HEK293 (cell line): ENCODE data around the gene SMARCD3.

Experiments used
- ATF2 ChIP-seq: fragments of 450-650 bp; formaldehyde crosslinking; IDR thresholded peaks from 2 replicates; pipeline ENCODE4 v1.5.1; 2016; ENCODE audit warnings: missing biosample characterization, missing genetic modification characterization, low read depth
- CTCF ChIP-seq: fragments of 450-650 bp; formaldehyde crosslinking; IDR thresholded peaks from 2 replicates; pipeline ENCODE4 v1.5.1; 2016; ENCODE audit warnings: missing biosample characterization, missing genetic modification characterization
- HOXA7 ChIP-seq: sonication (generic); formaldehyde crosslinking; IDR thresholded peaks from 2 replicates; pipeline ENCODE4 v1.8.1; 2022; ENCODE audit warnings: missing genetic modification reagents, borderline replicate concordance
- KLF9 ChIP-seq: fragments of 450-650 bp; formaldehyde crosslinking; IDR thresholded peaks from 2 replicates; pipeline ENCODE4 v1.5.1; 2016; ENCODE audit warnings: missing biosample characterization, missing genetic modification characterization, low read depth
- ZBTB17 ChIP-seq: fragments of 450-650 bp; formaldehyde crosslinking; IDR thresholded peaks from 2 replicates; pipeline ENCODE4 v1.5.1; 2016; ENCODE audit warnings: missing biosample characterization, missing genetic modification characterization
- ZNF335 ChIP-seq: fragments of 450-650 bp; formaldehyde crosslinking; conservative IDR thresholded peaks from 2 replicates; pipeline ENCODE4 v1.5.1; 2016; ENCODE audit warnings: missing biosample characterization, missing genetic modification characterization
- ZNF350 ChIP-seq: fragments of 450-650 bp; formaldehyde crosslinking; IDR thresholded peaks from 2 replicates; pipeline ENCODE4 v1.5.0; 2017; ENCODE audit warnings: missing biosample characterization, mild to moderate bottlenecking, missing genetic modification characterization
- ZNF658 ChIP-seq: fragments of 450-650 bp; formaldehyde crosslinking; IDR thresholded peaks from 2 replicates; pipeline ENCODE4; 2016; ENCODE audit warnings: missing biosample characterization, missing genetic modification characterization

GRCh38 chr7:151241755-151242096, 6.8 kb downstream of the SMARCD3 start:
- TF ChIP-seq ZNF335 (tag by site-specific recombination): no peak
- no peak for TF ChIP-seq CTCF
- TF ChIP-seq ZNF350 (tag by site-specific recombination): no peak
- no peak for TF ChIP-seq ATF2 (tag by site-specific recombination)
- no peak for TF ChIP-seq KLF9 (tag by site-specific recombination)
- TF ChIP-seq HOXA7 (CRISPR knock-in tag): no peak
- no peak for TF ChIP-seq ZBTB17 (tag by site-specific recombination)
- TF ChIP-seq ZNF658: no peak
